Cerebellar cortex (tissue), 1 donor: Measurements from ENCODE around the gene TFG.

Experiments used
- DNase-seq: peaks from one replicate; pipeline ENCODE4 v3.0.0-alpha.2; 2015; ENCODE audit warnings: low spot score

The TFG gene

DNA sequence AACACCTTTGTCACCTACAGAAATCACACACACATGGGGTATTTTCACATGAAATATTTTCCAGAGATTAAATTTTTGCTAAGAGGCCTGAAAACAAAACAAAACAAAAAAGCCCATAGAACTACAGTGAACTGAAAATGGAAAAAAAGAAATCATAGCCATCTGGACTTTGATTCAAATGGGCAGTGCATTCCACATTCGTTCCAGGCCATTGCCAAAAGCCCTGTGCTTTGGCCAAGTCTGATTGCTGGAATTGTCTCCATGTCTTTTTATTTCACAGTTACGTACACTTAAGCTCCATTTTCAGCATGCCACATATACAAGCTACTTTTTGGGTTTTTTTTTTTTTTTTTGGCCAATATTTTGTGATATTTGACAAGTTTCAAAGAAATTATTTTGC lies 47.1 kb downstream of the TFG start:
- peak; percentile 79 for DNase-seq

GRCh38 chr3:100759159-100759558 lies 49.9 kb downstream of the TFG start:
- no peak for DNase-seq

- no peak for DNase-seq
Observed at GRCh38 chr3:100759950-100760349, 50.7 kb downstream of the TFG start.

DNA sequence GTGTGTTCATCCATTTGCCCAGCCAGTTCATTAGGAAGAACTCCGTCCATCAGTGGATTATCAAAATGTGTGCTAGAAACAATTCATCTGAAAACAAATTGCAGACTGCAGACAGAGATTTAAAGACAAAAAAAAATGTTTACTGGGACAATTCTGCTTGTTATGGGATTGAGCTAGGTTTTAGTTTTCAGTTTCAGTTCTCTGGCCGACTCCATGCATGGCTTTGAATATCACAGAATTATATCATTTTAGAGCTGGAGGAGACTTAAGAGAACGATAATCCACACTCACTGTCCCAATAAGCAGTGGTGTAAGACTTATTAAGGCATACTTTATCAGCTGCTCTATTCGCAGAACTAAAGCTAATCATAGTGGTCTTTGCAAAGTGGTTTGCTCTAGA lies 51.1 kb downstream of the TFG start:
- no peak for DNase-seq

GRCh38 chr3:100761211-100761942 lies 52.1 kb downstream of the TFG start:
- no peak for DNase-seq

- no peak for DNase-seq
Observed at GRCh38 chr3:100761951-100762350, 52.7 kb downstream of the TFG start.

DNA sequence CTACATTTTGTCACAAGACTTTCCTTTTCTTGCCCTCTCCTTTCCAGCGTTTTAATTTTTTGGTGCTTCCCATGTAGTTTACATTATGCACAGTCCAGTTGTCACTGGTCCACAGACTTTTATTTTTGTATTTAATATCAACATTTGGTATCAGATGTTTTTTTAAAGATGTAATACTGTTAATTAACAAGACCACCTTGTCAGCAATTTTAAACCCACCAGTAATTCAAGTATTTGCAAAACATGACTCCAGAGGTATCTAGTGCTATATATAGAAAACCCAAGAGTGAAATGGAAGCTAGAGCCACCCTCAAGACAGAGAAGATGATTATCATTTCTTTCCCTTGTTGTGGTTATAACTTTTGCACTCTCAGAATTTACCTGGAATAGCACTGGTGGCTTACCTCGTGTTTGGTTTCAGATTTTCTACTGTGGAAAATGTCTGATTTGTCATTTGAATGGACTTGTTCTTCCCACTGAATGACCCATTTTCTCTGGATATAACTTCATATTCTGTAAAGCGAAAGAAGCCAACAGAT lies 56.2 kb downstream of the TFG start:
- no peak for DNase-seq

- DNase-seq, result no peak
Observed at GRCh38 chr3:100766069-100766468, 56.8 kb downstream of the TFG start.

DNA sequence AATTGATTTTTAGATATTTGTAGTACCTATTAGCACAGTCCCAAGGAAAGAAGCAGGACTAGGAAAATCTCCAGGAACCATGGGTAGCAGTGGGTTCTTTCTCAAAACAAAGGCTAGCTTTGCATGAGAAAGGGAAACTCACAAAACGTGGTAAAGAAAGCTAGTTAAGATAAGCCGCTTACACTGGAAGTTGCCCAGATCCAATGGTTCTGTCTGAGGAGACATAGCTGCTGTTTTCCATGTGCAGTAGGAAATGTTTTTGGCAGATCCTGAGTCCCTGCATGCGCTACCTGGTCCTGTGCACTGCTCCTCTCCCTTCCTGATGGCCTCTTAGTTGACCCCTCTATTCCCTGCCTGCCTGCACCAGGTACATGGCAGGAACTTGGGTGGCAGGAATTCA lies 60.4 kb downstream of the TFG start:
- no peak for DNase-seq

DNA sequence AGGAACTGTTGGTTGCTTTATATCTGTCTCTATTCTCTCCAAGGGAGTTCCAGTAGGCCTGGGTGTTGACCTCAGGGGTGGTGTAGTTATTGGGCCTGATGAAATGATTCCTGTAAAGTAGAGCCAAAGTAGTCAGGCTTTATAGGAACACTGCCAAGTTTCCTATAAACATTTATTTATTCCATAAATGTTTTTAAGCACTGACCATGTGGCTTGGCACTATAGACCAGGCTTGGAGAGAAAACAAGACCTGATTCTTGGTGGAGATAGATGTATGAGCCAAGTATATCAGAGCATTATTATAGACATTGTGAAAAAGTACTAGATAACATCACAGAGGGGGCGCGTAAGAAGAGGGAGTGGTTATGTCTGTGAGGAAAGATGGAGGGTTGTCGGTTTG lies 65.9 kb downstream of the TFG start:
- DNase-seq, result no peak

DNA sequence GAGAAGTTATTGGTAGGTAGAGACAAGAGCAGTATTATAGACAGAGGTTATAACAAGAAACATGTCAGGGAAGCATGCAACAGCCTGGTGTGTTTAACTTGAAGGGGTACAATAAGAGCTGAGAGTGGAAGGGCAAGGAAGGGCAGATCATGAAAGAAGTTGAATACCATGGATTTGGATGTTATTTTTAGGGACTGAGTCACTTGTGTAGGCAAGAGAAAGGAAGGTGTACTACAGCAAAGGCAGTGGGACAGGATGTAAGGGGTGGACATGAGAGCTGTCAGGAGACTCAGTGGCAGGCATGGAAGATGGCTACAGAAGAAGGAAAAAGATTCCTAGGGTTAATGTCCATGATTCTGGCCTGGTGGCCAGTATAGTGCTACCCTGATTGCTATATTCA lies 66.4 kb downstream of the TFG start:
- DNase-seq, result no peak

DNA sequence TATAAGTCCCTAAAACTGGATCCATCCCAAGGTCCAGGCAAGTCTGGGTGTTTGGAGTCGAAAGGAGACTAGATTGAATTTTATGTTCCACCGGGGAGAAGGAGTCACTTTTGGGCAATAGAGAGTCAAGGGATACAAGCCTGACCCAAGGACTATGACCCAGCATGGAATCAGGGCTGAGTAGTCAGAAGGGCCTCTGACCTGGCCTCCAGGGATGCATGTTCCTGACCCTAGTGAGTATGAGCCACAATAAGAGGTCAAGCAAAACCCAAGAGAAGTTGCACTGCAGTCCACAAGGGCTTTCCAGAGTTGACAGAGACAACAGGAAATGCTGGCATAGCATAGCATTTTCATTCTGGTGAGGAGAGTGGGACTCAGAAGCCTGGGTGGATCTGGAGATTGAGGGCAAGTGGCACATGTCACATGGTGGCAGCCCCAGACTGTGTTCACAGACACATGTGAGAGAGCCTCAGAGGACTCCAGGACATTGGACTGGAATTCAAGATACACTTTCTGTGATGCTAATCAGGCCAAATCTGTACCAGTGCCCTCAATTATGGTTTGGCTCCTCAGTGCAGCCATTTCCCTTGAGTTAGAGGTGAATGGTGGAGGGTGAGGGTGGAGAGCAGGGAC lies 66.9 kb downstream of the TFG start:
- DNase-seq, result no peak

DNA sequence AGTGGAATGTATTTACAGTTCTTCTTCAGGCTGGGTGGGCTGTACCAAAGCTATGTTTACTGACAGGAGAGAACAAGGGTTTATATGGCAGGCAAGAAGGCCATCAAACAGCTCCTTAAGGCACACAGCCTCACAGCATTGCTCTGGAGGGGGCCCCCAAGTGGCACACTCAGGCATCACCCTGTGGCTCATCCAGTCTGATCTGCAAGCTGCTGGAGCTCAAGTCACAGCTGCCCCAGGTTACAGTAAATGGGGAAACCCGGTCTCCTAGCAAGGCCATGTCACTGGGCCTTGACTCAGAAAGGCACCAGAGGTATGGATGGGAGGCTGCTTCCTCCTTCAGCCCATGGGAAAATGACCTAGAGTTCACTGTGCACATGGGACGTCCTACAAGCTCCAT lies 67.5 kb downstream of the TFG start:
- no peak for DNase-seq

DNA sequence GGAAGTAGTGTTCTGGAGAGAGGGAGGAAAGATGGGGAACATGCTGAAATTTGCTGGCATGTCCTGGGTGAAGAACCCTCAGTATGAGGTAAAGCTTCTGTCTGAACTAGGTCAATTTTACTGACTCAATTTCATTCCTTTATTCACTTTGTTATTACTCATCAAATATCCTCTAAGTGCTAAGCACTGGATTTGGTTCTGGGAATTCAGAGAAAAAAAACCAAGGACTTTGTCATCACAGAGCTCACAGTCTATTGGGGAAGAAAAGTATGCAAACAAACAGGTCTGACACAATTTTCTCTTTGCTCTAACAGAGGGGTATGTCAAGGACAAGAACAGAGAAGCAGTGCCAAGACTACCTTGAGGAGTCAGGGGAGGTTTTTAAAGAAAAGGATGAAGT lies 68.0 kb downstream of the TFG start:
- no peak for DNase-seq

DNA sequence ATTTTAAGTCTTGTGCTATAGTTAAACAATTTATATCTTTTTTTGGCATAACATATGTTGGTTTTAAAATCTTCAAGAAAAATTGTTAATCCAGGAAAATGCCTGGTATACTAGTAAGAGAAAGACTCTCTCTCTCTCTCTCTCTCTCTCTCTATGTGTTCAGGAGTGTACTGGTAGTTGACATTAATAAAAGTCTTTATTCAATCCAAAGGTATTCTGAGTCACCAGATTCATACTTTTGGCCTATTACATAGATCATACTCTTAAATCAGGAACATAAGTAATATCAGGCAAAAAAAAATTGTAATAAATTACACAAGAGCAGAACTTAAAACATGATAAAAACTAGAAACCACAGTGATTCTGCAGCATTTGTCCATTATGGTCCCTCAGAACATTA lies 70.2 kb downstream of the TFG start:
- DNase-seq, result no peak

DNA sequence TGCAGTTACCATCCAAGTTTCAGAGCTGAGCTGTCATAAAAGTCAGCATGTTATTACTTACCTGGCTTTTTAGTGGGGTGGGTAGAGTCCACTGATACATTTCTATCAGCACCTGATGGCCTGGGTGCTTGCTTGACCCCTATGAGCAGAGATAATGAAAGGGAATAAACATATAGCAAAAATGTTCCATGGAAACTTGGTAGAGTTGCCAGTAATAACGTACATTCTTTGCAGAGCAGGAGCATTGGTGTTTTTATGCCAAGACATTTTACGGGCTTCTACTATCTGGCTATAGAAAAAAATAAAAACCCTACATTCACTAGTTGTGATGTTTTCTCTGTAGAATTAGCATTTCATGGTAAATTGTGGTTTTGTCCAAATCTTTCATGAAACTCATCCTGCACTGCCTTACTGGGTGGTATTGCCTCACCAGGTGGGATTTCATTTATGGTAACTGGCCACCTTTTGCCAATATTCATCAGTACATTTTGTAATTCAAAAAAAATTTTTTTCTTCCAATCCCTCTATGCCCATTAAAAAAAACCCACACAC lies 70.9 kb downstream of the TFG start:
- no peak for DNase-seq

- DNase-seq, result no peak
Observed at GRCh38 chr3:100781301-100781700, 72.0 kb downstream of the TFG start.

GRCh38 chr3:100782348-100782747 lies 73.1 kb downstream of the TFG start:
- no peak for DNase-seq

- DNase-seq, result no peak
Observed at GRCh38 chr3:100782906-100783305, 73.6 kb downstream of the TFG start.

DNA sequence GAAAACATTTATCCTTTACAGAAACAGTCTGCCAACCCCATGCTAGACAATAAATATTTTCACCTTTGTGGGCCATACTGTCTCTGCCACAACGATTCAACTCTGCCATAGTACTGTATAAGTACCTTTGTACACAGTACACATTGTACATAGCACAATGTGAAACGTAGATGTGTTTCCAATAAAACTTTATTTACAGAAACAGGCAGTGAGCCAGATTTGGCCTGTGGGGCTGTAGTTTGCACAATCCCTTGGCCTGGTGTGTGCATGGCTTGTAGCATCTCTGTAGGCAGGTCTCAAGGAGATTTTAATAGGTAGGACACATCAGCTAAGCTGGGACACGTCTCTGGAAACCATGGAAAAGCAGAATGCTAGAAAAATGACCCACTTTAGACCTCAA lies 74.3 kb downstream of the TFG start:
- DNase-seq, result no peak

GRCh38 chr3:100789579-100789978 lies 80.3 kb downstream of the TFG start:
- DNase-seq, result no peak

DNA sequence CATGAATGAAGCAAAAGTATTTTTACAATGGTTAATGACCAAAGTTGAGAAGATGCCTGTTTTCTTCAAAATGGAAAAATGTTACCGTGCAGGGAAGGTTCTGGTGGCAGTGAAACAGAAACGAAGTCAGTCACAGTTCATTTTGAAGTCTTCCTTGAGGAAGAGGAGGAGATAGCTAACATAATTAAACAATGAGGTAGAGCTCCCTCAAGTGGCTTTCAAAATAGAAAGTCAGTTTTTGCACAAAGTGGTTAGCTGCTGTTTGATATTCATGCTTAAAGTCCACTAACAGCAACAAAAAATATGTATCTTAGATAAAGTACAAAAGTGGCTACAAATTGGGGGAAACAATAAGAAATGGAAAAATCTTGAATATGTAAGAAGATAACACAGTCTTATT lies 87.3 kb downstream of the TFG start:
- peak; percentile 18 for DNase-seq

DNA sequence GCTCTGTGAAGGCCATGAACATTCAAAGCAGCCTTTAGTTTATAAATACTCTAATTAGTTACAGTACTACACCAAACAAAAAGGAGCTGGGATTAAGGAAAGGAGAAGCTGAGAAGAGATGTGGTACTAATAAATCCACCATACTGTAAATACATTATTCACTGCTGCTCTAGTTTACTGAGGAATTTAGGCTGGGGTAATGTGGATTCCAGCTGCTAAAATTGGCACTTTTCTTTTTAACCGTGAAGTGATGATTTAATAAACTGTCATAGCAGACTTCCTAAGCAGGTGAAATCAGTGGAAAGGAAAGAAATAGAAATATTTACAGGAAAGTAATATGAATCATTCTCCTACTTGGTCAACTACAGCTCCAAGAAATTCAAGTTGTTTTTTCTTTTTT lies 88.7 kb downstream of the TFG start:
- no peak for DNase-seq
